ENCODE results near the gene RIC8B.
A peak's percentile ranks its signal among the peaks of the same experiment; 100 is the strongest.
"Not testable (repeated sequence)": the region's sequence is repeated elsewhere in the genome, so short reads cannot be mapped to it uniquely, and the experiment has no call there.

RIC8B gene

GRCh38 chr12:106918746-106919145 lies 144.3 kb downstream of the RIC8B start:
- peaks cover 4% of the 10 kb centered on the region for H3K36me3 Mint-ChIP-seq (ENCODE audit: low read depth)
- TF ChIP-seq CTCF (IDR thresholded peaks at IDR 0.05) = peak; percentile 72
- no peak overlapping the region for H3K27ac Mint-ChIP-seq
- H3K9me3 Mint-ChIP-seq = peaks cover 9% of the 10 kb centered on the region
- H3K4me1 Mint-ChIP-seq = peaks cover 36% of the 10 kb centered on the region
- H3K4me3 Mint-ChIP-seq = no peak overlapping the region
- peaks cover 13% of the 10 kb centered on the region for H3K27me3 Mint-ChIP-seq (ENCODE audit: low read depth, poor library complexity)
- DNase-seq = peak; percentile 24

GRCh38 chr12:106919910-106920544 lies 145.5 kb downstream of the RIC8B start:
- Mint-ChIP-seq H3K9me3 (peaks cover 17% of the 10 kb centered on the region), H3K27me3 (ENCODE audit: low read depth, poor library complexity) (peaks cover 13% of the 10 kb centered on the region), H3K36me3 (ENCODE audit: low read depth) (peaks cover 9% of the 10 kb centered on the region), H3K4me3 (no peak overlapping the region), H3K4me1 (peaks cover 36% of the 10 kb centered on the region), H3K27ac (no peak overlapping the region)
- DNase-seq = peak; percentile 22
- peak; percentile 88 for TF ChIP-seq CTCF (IDR thresholded peaks at IDR 0.05)

GRCh38 chr12:106921976-106922375 lies 147.5 kb downstream of the RIC8B start:
- peaks cover 27% of the 10 kb centered on the region for H3K4me1 Mint-ChIP-seq
- not testable (repeated sequence) for DNase-seq; H3K27ac Mint-ChIP-seq; H3K36me3 Mint-ChIP-seq (ENCODE audit: low read depth); H3K4me3 Mint-ChIP-seq
- H3K27me3 Mint-ChIP-seq (ENCODE audit: low read depth, poor library complexity) = peaks cover 13% of the 10 kb centered on the region
- peaks cover 17% of the 10 kb centered on the region for H3K9me3 Mint-ChIP-seq

- not testable (repeated sequence) for H3K27ac Mint-ChIP-seq; H3K36me3 Mint-ChIP-seq (ENCODE audit: low read depth); DNase-seq; H3K4me3 Mint-ChIP-seq
- Mint-ChIP-seq H3K9me3 (peaks cover 17% of the 10 kb centered on the region), H3K27me3 (ENCODE audit: low read depth, poor library complexity) (peaks cover 17% of the 10 kb centered on the region), H3K4me1 (peaks cover 11% of the 10 kb centered on the region)
Measured at GRCh38 chr12:106923594-106923993, 149.1 kb downstream of the RIC8B start.

GRCh38 chr12:106924268-106924861 lies 149.9 kb downstream of the RIC8B start:
- H3K27ac Mint-ChIP-seq = no peak overlapping the region
- H3K4me3 Mint-ChIP-seq = no peak overlapping the region
- H3K9me3 Mint-ChIP-seq = peaks cover 17% of the 10 kb centered on the region
- no peak for TF ChIP-seq CTCF (IDR thresholded peaks at IDR 0.05)
- peaks cover 9% of the 10 kb centered on the region for H3K36me3 Mint-ChIP-seq (ENCODE audit: low read depth)
- H3K4me1 Mint-ChIP-seq = peaks cover 4% of the 10 kb centered on the region
- DNase-seq = no peak
- H3K27me3 Mint-ChIP-seq (ENCODE audit: low read depth, poor library complexity) = peaks cover 14% of the 10 kb centered on the region

GRCh38 chr12:106926657-106927056 lies 152.2 kb downstream of the RIC8B start:
- Mint-ChIP-seq H3K27me3 (ENCODE audit: low read depth, poor library complexity) (peaks cover 16% of the 10 kb centered on the region), H3K36me3 (ENCODE audit: low read depth) (peaks cover 9% of the 10 kb centered on the region), H3K4me3 (no peak overlapping the region), H3K9me3 (peaks cover 21% of the 10 kb centered on the region), H3K4me1 (no peaks in the 10 kb centered on the region), H3K27ac (no peak overlapping the region)
- TF ChIP-seq CTCF (IDR thresholded peaks at IDR 0.05) = no peak
- DNase-seq = no peak

GRCh38 chr12:106934277-106934676 lies 159.8 kb downstream of the RIC8B start:
- Mint-ChIP-seq H3K27me3 (ENCODE audit: low read depth, poor library complexity) (peaks cover 18% of the 10 kb centered on the region), H3K4me1 (no peaks in the 10 kb centered on the region), H3K27ac (no peak overlapping the region), H3K9me3 (peaks cover 4% of the 10 kb centered on the region), H3K4me3 (no peak overlapping the region), H3K36me3 (ENCODE audit: low read depth) (no peaks in the 10 kb centered on the region)
- TF ChIP-seq CTCF (IDR thresholded peaks at IDR 0.05) = no peak
- no peak for DNase-seq

Measured in nephron progenitor cell (in vitro differentiated cells).